Measurements from ENCODE around the gene SLC35G2. TPM values are rescaled to one million over a fixed set of nuclear protein-coding genes. Genes with fewer than 3 reads are reported as not detected.

SLC35G2 gene
- polyA plus RNA-seq, 1 donor from 2014 or later = 6.8 TPM

GRCh38 chr3:136882571-136882970 is 63.6 kb downstream of the SLC35G2 start:
- Histone ChIP-seq H2AFZ (ENCODE audit: low read depth, low read length) (no peak overlapping the region), H4K20me1 (ENCODE audit: insufficient read depth) (no peaks in the 10 kb centered on the region), H3K9me3 (ENCODE audit: low read length) (no peaks in the 10 kb centered on the region), H3K27ac (ENCODE audit: low read length) (no peak overlapping the region), H3K27me3 (ENCODE audit: insufficient read depth, low read depth, low read length) (no peaks in the 10 kb centered on the region), H3K4me3 (ENCODE audit: low read length) (no peak overlapping the region), H3F3A (ENCODE audit: insufficient read depth, low read length, poor library complexity, severe bottlenecking) (no peaks in the 10 kb centered on the region), H3K79me2 (replicated peaks; ENCODE audit: insufficient read depth, low read length) (peaks cover 27% of the 10 kb centered on the region), H3K36me3 (ENCODE audit: insufficient read depth, low read length) (no peaks in the 10 kb centered on the region), H3K9ac (ENCODE audit: low read length) (no peak overlapping the region), H3K4me2 (ENCODE audit: low read length) (no peak overlapping the region), H3K9me2 (ENCODE audit: insufficient read depth, low read length) (no peaks in the 10 kb centered on the region)
- TF ChIP-seq RAD21 (conservative IDR thresholded peaks at IDR 0.05) (no peak), MXI1 (conservative IDR thresholded peaks at IDR 0.05; ENCODE audit: poor library complexity, severe bottlenecking) (no peak), CTCF (IDR thresholded peaks at IDR 0.05; ENCODE audit: poor library complexity, severe bottlenecking) (no peak), EZH2 (IDR thresholded peaks at IDR 0.05; ENCODE audit: borderline replicate concordance, insufficient read depth, low read length, poor library complexity, severe bottlenecking) (no peak), TAF1 (IDR thresholded peaks at IDR 0.05; ENCODE audit: low read depth) (no peak), EP300 (conservative IDR thresholded peaks at IDR 0.05; ENCODE audit: poor library complexity, severe bottlenecking) (no peak), POLR2AphosphoS5 (IDR thresholded peaks at IDR 0.05) (no peak), SMC3 (conservative IDR thresholded peaks at IDR 0.05; ENCODE audit: poor library complexity) (no peak), REST (IDR thresholded peaks at IDR 0.05; ENCODE audit: borderline replicate concordance) (no peak)

GRCh38 chr3:136883967-136884720 is 65.2 kb downstream of the SLC35G2 start:
- no peak overlapping the region for H3K4me3 ChIP-seq (ENCODE audit: low read length)
- no peaks in the 10 kb centered on the region for H3K9me3 ChIP-seq (ENCODE audit: low read length)
- no peak overlapping the region for H3K4me2 ChIP-seq (ENCODE audit: low read length)
- H3K9ac ChIP-seq (ENCODE audit: low read length) = no peak overlapping the region
- no peak for TF ChIP-seq EP300 (conservative IDR thresholded peaks at IDR 0.05; ENCODE audit: poor library complexity, severe bottlenecking)
- no peak for TF ChIP-seq MXI1 (conservative IDR thresholded peaks at IDR 0.05; ENCODE audit: poor library complexity, severe bottlenecking)
- no peak for TF ChIP-seq POLR2AphosphoS5 (IDR thresholded peaks at IDR 0.05)
- no peak for TF ChIP-seq SMC3 (conservative IDR thresholded peaks at IDR 0.05; ENCODE audit: poor library complexity)
- TF ChIP-seq RAD21 (conservative IDR thresholded peaks at IDR 0.05) = no peak
- no peak for TF ChIP-seq EZH2 (IDR thresholded peaks at IDR 0.05; ENCODE audit: borderline replicate concordance, insufficient read depth, low read length, poor library complexity, severe bottlenecking)
- TF ChIP-seq TAF1 (IDR thresholded peaks at IDR 0.05; ENCODE audit: low read depth) = no peak
- TF ChIP-seq REST (IDR thresholded peaks at IDR 0.05; ENCODE audit: borderline replicate concordance) = no peak
- no peak for TF ChIP-seq CTCF (IDR thresholded peaks at IDR 0.05; ENCODE audit: poor library complexity, severe bottlenecking)
- no peaks in the 10 kb centered on the region for H4K20me1 ChIP-seq (ENCODE audit: insufficient read depth)
- H3F3A ChIP-seq (ENCODE audit: insufficient read depth, low read length, poor library complexity, severe bottlenecking) = no peaks in the 10 kb centered on the region
- H3K36me3 ChIP-seq (ENCODE audit: insufficient read depth, low read length) = no peaks in the 10 kb centered on the region
- no peak overlapping the region for H2AFZ ChIP-seq (ENCODE audit: low read depth, low read length)
- H3K27me3 ChIP-seq (ENCODE audit: insufficient read depth, low read depth, low read length) = no peaks in the 10 kb centered on the region
- H3K27ac ChIP-seq (ENCODE audit: low read length) = no peak overlapping the region
- peaks cover 19% of the 10 kb centered on the region for H3K79me2 ChIP-seq (replicated peaks; ENCODE audit: insufficient read depth, low read length)
- H3K9me2 ChIP-seq (ENCODE audit: insufficient read depth, low read length) = no peaks in the 10 kb centered on the region

All from neural cell (in vitro differentiated cells).